HPDE6-E6E7 (cell line): ENCODE data around the gene LDAF1.
"Not testable (repeated sequence)": the region's sequence is repeated elsewhere in the genome, so short reads cannot be mapped to it uniquely, and the experiment has no call there.

Experiments
- DNase-seq: peaks from one replicate; pipeline ENCODE4 v3.0.0; 2011; ENCODE audit warnings: missing footprints; ENCODE audit errors: extremely low spot score

LDAF1 gene

DNA sequence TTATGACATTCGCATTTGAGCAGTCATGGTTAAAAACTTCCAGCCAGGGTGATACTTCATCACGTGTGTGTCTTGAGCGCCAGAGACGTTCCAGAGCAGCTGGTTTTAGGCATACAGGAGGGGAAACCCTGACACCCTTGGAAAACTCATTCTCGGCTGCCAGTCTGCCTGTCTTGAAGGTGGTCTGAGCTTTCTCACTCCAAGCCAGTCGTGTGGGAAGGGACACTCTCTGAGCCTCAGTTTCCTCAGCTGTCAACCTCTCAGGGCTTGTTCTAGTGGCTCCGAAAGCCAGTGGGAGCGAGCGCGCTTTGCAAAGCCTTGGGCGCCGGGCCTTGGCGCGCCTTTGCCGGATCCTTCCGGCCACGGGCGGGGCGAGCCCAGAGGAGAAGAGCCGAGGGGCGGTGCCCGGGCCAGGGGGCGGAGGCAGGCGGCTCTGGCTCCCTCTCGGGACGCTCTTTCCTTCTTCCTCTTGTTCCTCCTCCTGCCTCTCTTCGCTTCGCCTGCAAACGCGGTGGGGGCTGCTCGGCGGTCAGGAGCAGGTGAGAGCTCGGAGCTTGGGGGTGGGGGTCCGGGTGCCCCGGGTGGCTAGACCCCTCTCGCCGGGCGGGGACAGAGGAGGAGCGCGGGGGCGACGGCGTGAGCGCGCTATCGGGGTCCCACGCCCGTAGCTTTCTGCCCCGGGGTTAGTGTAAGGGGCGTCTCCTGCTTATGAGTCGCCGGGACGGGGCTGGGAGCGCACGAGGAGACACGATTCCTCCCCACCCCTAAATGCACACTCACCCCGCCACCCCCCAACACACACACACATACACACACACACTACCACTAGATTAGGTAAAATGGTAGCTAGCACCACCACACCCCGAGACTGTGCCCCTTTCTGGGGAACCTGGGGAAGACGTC is at the start of gene LDAF1:
LDAF1 (plus strand) TSS at position 467 of the 903 bp plus-strand sequence. CDS start 2,509 bp downstream, outside the sequence.
- DNase-seq = peak; percentile 83

DNA sequence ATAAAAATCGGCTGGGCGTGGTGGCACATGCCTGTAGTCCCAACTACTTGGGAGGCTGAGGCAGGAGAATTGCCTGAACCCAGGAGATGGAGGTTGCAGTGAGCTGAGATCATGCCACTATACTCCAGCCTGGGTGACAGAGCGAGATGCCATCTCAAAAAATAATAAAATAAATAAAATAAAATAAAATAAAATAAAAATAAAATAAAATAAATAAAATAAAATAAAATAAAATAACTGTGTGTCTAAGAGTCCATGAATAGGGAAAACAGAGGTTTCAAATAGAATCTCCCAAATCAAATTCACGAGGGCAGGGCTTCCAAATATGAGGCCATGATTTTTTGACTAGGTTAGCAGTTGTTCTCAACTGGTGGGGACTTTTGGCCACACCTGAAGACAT is 42.9 kb upstream of the LDAF1 start:
- not testable (repeated sequence) for DNase-seq

DNA sequence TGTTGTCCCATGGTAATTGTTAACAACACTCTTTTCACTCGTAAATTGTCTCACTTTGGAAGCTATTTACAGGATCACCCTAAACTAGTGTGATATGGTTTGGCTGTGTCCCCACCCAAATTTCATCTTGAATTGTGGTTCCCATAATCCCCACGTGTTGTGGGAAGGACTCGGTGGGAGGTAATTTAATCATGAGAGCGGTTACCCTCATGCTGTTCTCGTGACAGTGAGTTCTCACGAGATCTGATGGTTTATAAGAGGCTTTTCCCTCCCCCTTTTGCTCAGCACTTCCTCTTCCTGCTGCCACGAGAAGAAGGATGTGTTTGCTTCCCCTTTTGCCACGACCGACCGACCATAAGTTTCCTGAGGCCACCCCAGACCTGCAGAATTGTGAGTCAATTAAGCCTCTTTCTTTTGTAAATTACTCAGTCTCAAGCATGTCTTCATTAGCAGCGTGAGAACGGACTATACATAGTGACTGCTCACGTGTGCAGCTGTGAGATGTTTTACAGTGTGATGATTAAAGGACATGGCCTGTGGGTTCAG is 42.3 kb upstream of the LDAF1 start:
- DNase-seq = no peak

DNA sequence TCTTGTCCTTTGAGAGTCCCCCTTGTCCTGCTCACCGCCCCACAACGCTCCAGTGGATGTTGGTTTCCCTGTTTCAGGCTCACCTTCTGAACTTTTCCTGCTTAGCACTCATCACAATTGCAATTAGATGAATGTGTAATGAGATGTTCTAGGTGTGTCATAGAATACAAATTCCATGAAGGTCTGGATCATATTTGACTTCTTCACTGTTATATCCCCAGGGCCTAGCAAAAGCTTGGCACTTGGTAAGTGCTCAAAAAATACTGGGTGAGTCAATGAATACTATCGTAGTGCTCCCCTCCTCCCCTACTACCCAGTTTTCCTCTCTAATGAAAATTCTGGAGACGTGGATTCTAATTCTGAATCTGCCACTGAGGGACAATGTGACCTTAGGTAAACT is 40.9 kb upstream of the LDAF1 start:
- DNase-seq = no peak

DNA sequence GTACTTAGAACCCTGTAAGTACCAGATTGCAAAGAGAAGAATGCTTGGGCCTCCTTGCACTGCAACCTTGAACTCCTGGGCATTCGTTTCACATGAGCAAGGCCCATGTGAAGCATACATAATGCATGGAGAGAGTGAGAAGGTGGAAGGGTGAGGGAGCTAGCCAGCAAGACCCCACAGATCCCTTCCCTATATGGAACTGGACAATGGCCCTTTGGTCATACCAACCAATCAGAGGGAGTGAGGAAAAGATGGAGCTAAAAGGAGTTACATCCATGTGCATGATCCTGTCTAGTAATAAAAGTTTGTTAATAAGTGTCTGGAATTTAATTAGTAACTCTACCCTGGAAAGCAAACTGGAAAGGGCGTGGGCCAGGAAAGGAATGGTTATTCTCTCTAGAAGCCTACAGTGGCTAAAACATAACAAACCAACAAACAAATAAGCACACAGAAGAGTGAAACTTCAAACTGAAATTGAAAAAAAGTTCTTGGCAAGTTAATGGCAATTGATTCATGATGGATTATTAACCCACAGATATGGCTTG is 37.4 kb upstream of the LDAF1 start:
- no peak for DNase-seq

DNA sequence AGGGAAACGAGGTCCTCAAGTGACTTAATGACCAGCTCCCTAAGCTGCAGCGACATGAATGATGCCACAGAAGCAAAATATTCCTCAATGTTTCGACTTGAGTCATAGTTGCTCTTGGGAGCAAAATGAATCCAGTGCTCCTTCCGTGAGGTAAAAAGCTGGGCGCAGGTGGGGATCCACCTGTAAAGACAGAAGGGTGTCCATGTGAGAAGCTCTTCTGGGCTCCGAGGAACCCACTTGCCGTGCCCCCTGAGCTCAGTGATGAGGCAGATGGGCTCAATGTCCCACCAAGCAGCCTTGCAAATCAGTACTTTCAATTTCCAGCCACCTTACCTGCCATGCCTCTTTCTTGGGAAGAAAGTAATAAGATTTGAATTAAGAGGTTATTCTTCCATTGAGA is 33.3 kb upstream of the LDAF1 start:
- DNase-seq = no peak

DNA sequence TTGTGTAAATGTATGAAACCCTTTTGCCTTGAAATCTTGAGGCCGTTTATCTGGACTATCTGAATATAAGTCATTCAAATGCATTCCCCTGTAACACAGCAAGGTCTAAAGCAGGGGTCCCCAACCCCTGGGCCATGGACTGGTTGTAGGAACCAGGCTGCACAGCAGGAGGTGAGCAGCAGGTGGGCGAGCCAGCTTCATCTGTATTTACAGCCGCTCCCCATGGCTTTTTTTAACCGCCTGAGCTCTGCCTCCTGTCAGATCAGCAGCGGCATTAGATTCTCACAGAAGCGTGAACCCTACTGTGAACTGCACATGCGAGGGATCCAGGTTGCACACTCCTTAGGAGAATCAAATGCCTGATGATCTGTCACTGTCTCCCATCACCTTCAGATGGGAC is 32.0 kb upstream of the LDAF1 start:
- no peak for DNase-seq

DNA sequence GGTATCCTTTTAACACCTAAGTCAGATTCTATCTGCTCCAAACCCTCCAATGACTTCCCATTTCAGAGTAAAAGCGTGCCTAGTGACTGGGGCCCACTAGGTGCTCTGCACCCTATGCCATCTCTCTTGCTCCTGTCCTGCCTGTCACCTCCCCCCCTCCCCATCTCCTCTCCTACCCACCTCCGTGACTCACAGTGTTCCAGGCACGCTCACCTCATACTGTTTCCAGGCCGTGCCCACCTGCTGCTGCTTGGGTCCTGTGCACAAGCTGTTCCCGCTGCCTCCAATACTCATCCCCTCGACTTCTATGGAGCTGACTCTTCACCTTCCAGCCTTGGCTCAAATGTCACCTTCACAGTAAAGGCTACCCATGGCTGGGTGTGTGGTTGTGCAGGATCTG is 29.5 kb upstream of the LDAF1 start:
- no peak for DNase-seq

DNA sequence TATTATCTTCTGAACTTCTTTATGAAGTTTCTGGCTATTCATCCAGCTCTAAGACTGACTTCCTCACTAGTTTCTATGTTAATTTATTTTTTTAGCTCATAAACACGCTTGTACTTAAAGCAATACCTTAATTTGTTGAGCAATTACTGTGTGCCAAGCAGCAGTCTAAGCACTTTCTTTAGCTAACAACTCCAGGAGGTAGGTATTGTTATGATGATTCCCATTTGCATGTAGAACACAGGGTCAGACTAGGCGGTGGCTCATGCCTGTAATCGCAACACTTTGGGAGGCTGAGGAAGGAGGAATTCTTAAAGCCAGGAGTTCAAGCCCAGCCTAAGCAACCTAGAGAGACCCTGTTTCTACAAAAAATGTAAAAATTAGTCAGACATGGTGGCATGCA is 27.7 kb upstream of the LDAF1 start:
- no peak for DNase-seq

DNA sequence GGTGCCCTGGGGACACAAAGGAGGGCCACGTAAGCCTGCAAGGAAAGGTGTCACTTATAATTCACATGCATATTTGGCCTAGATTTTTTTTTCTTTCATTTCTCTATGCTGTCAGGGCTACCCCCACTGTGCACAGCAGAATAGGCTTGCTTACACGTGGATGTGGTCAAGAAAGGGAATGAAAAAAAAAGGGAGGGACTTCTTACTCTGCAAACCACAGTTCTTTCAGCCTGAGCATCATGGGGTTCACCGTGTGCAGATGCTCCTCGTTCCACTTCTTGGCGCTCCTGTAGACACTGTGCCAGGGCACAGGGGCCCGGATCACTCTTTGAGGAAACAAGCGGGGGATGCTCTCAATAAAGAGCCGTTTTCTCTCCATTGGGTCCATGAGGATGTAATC is 24.4 kb upstream of the LDAF1 start:
- DNase-seq = no peak

DNA sequence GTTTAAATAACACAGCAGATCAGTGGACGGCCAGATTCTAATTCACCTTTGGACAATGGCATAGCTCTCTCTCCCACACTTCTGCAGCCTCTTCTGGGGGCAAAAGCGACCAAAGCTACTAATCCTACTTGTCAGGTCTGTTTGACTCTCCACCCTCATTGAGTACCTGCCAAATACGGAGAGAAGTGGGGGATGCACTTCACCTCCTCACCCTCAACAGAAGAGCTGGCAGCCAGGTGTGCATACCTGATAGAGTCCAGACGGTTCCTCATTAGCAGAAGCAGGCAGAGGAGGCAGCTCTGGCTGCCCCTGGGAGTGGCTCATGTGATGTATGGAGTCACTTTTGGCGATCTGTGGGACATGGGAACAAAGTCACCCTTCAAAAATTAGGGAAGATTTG is 12.7 kb upstream of the LDAF1 start:
- no peak for DNase-seq

DNA sequence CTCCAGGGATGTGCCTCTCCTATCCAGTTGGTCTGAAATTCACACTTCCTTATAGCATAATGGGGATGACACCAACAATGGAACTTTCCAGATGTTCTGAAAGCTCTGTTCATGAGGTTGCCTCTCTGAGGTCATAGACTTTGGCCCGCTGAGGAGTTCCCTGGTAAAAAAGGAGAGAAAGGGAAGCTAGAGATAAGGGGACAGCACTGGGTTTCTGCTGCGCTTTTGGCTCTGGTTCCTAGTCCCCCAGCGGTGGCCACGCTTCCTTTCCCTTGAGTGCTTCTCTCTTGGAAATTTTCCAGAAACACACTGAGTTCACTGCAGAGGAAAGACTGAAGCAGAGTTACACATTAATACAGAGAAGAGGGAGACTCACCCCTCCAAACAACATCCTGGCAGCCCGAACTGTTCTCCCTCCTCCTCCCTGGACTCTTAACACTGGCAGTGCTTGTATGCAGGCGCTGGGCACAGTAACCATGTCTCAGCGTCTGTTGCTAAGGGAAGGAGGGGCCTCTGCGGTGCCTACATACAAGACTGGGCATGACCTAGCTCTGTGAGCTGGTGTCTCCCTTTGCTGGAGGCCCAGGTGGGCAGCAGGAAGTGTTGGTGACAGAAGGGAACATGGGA is 8.0 kb upstream of the LDAF1 start, which contains the start of gene DNAH3:
DNAH3 (minus strand) TSS at position 472 of the 627 bp plus-strand sequence. CDS start 527 bp downstream, outside the sequence.
- DNase-seq = peak; percentile 73

DNA sequence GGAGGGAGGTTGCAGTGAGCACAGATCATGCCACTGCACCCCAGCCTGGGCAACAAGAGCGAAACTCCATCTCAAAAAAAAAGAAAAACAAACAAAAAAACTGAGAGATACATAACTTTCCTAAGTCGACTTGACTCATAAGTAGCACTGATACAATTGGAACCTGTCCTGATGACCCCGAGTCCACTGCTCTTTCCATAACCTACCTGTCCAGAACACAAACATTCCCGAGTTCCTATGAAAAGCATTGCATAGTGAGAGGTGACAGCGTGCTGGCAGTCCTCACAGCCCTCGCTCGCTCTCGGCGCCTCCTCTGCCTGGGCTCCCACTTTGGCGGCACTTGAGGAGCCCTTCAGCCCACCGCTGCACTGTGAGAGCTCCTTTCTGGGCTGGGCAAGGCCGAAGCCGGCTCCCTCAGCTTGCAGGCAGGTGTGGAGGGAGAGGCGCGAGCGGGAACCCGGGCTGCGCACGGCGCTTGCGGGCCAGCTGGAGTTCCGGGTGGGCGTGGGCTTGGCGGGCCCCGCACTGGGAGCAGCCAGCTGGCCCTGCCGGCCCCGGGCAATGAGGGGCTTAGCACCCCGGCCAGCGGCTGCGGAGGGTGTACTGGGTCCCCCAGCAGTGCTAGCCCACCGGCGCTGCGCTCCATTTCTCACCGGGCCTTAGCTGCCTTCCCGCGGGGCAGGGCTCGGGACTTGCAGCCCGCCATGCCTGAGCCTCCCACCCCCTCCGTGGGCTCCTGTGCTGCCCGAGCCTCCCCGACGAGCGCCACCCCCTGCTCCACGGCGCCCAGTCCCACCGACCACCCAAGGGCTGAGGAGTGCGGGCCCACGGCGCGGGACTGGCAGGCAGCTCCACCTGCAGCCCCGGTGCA is 6.1 kb upstream of the LDAF1 start:
- DNase-seq = not testable (repeated sequence)

DNA sequence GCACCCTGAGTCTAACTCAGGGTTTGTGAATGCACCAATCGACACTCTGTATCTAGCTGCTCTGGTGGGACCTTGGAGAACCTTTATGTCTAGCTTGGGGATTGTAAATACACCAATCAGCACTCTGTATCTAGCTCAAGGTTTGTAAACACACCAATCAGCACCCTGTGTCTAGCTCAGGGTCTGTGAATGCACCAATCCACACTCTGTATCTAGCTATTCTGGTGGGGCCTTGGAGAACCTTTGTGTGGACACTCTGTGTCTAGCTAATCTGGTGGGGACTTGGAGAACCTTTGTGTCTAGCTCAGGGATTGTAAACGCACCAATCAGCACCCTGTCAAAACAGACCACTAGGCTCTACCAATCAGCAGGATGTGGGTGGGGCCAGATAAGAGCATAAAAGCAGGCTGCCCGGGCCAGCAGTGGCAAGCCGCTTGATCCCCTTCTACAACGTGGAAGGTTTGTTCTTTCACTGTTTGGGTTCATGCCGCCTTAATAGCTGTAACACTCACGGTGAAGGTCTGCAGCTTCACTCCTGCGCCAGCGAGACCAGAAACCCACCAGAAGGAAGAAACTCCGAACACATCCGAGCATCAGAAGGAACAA is 5.2 kb upstream of the LDAF1 start:
- not testable (repeated sequence) for DNase-seq

DNA sequence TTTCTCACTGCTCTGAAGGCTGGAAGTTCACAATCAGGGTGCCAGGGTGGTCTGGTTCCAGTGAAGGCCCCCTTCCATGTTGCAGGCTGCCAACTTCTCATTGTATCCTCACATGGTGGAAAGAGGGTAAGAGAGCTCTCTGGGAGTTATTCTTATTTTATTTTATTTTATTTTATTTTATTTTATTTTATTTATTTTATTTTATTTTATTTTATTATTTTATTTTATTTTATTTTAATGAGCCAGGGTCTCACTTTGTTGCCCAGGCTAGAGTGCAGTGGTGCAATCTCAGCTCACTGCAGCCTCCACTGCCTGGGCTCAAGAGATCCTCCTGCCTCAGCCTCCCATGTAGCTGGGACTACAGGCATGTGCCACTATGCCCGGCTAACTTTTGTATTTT is 2.5 kb upstream of the LDAF1 start:
- not testable (repeated sequence) for DNase-seq

DNA sequence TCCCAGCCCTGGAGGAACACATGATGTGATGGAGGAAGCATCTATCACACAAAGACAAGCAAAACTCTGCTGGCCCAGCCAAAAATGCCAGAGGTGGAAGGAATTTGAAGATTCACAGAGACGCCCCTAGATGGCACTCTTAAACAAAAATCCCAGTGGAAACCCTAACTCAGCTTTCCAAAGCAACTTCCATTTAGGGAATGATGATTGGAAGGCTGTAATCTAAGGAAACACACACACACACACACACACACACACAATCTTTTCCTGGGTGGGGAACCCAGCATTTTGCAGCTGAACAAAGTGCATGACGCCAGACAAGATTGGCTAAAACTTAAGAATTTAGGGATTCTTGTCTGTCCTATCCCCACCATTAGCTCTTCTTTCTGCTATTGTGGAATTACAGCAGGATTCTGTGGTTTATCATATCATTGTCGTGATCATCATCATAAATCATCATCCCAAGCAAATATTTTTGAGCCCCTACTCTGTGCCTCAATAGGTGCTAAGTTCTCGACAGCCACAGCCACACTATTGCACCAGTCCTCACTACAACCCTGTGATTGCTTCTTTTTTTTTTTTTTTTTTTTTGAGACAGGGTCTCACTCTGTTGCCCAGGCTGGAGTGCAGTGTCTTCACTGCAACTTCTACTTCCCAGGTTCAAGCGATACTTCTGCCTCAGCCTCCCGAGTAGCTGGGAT is 1.6 kb upstream of the LDAF1 start:
- peak; percentile 63 for DNase-seq

DNA sequence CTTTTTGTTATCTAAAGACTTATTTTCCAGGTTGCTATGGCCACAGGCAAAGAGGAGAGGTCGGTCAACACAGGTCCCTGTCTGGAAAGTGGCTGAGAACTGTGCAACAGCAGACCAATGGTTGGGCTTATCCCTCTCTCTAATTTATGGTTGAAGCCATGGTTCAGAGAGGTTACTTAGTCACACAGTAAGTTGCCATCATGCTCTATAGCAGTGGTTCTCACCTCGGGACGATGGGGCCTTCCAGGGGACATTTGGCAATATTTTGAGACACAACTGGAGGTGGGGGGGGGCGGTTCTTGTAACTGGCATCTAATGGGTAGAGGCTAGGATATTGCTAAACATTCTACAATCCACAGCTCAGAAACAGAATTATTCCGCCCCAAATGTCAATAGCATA is 842 bp upstream of the LDAF1 start:
- DNase-seq = no peak

DNA sequence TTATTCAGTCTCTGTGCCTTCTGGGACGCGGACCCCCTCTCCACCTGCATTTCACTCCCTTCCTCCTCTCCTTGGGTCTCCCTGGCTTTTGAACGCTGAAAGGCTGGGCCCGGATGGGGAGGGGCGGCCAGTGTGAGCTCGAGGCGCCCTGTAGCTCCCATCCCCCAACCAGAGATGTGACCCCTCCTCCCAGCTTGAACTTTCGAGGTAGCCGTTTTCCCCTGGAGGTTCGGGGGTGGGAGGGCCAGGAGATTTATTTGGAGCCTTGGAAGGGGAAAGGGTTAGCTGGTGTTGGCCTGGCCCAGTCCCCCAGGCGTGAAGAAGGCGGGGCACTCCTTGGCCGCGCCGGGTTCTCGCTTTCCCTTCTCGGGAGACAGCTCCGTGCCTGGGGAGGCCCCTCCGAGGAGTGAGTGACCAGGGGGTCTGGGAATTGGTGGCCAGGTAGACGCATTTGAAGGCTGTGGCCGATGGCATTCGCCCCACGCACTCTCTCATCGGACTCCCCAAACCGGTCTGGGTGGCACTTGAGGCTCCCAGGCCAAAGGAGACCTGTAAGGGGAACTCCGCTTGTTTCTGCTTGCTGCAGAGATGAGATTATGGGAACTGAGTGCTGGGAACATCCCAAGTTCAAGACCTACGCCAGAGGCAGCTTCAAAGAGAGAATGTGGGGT is 942 bp downstream of the LDAF1 start:
- peak; percentile 58 for DNase-seq

DNA sequence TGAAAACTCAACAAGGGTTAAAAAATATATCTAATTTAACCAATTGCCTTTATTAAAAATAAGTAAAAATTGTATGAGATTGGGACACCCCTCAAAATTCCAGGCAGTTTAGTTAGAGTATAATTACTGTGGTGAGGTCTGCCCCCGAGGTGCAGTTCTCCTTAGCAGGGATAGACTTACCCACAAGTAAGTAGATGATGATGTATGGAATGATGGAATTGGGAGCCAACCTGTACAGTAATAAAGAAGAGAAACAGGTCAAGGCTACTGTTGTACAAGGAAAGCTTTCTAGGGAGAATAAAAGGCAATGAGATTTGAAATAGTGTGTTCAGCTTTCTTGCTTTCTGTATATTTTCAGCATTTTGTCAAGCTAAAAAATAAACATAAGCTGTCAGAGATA is 1.8 kb downstream of the LDAF1 start:
- no peak for DNase-seq

DNA sequence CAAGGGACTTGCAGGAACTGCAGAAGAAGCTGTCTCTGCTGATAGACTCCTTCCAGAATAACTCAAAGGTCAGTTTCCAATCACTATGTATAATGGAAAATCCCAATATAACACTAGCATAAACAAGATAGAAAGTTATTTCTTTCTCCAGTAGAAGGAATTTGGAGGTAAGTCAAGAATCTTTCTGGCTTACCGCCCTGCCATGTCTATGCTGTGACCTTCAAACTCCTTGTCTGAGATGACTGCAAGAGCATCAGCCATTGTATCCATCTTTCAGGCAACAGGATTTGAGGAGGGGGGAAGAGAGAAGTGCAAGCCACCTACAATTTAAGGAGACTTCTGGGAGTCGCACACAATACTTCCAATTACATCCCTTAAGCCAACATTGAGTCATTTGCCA is 2.7 kb downstream of the LDAF1 start:
- DNase-seq = no peak
